ENCODE data around the gene KRTAP19-7.

- no peak for TF ChIP-seq CTCF (IDR thresholded peaks at IDR 0.05 in 2 of 3, conservative IDR thresholded peaks at IDR 0.05 in 1 of 3; ENCODE audit: control insufficient read depth in 2 of 3, extremely low read depth in 1 of 3, insufficient read depth in 1 of 3, low read depth in 3 of 3, low read length in 3 of 3)
- TF ChIP-seq ZSCAN29 (IDR thresholded peaks at IDR 0.05), result no peak
- TF ChIP-seq IRF5 (IDR thresholded peaks at IDR 0.05; ENCODE audit: borderline replicate concordance), result no peak
- no peak for TF ChIP-seq FOXK2 (IDR thresholded peaks at IDR 0.05)
- no peak for TF ChIP-seq HDAC2 (IDR thresholded peaks at IDR 0.05)
- TF ChIP-seq POLR2AphosphoS5 (IDR thresholded peaks at IDR 0.05; ENCODE audit: low read length), result no peak
- no peak for TF ChIP-seq PKNOX1 (IDR thresholded peaks at IDR 0.05)
These were observed 45.4 kb downstream of the KRTAP19-7 start for GRCh38 chr21:30515681-30516080.

All from GM12878 (cell line).